GM23248 (cell line): ENCODE results near the gene CACNA2D2.

ENCODE experiments used
- EZH2 ChIP-seq: fragments of 200-600 bp; sonication (generic); IDR thresholded peaks from 2 replicates; pipeline ENCODE4 v1.6.1; 2018; ENCODE audit warnings: antibody characterized with exemption, mild to moderate bottlenecking; ENCODE audit not compliant: insufficient read depth, poor library complexity, severe bottlenecking
- EZH2phosphoT487 ChIP-seq: fragments of 200-600 bp; sonication (generic); IDR thresholded peaks from 2 replicates; pipeline ENCODE4 v1.6.1; 2018; ENCODE audit warnings: antibody characterized with exemption, moderate library complexity, mild to moderate bottlenecking, low read depth; ENCODE audit not compliant: insufficient read depth

DNA sequence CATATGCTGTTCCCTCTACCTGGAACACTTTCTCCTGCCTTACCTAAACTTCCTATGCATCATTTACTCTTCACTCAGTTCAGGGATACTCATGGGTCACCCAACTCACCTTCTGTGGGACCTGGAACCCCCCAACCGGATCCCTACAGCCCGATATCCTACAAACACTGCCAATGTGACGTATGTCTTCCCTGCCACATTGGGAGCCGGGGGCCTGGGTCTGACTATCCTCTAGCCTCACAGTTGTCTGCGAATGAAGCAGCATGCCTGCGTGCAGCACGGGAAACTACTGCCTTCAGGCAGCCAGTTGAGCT is 153.3 kb downstream of the CACNA2D2 start:
- no peak for TF ChIP-seq EZH2phosphoT487
- TF ChIP-seq EZH2, result no peak
